C4-2B (cell line): Measurements from ENCODE around the gene ABCG1.

ENCODE experiments used
- CTCF ChIP-seq: fragments of 450-650 bp; conservative IDR thresholded peaks from 2 replicates; pipeline ENCODE4 v1.5.1; 2017; ENCODE audit warnings: mild to moderate bottlenecking
- ZFX ChIP-seq: fragments of 450-650 bp; IDR thresholded peaks from 2 replicates; pipeline ENCODE4 v1.6.1; 2017

- TF ChIP-seq CTCF (no peak), ZFX (no peak)
These were observed 101.9 kb downstream of the ABCG1 start for GRCh38 chr21:42320791-42321190.
